HEK293 (cell line): ENCODE results near the gene WDPCP.

Source experiments
- HOXA7 ChIP-seq: sonication (generic); formaldehyde crosslinking; IDR thresholded peaks from 2 replicates; pipeline ENCODE4 v1.8.1; 2022; ENCODE audit warnings: missing genetic modification reagents, borderline replicate concordance
- PRDM1 ChIP-seq: fragments of 450-650 bp; formaldehyde crosslinking; IDR thresholded peaks from 2 replicates; pipeline ENCODE4; 2016; ENCODE audit warnings: missing biosample characterization, missing genetic modification characterization
- REST ChIP-seq: fragments of 450-650 bp; formaldehyde crosslinking; IDR thresholded peaks from 2 replicates; pipeline ENCODE4 v1.5.1; 2016; ENCODE audit warnings: missing biosample characterization, missing genetic modification characterization
- SALL2 ChIP-seq: fragments of 450-650 bp; formaldehyde crosslinking; IDR thresholded peaks from 2 replicates; pipeline ENCODE4 v1.5.0; 2017; ENCODE audit warnings: missing biosample characterization, mild to moderate bottlenecking, missing genetic modification characterization, borderline replicate concordance
- ZBTB1 ChIP-seq: fragments of 450-650 bp; formaldehyde crosslinking; IDR thresholded peaks from 2 replicates; pipeline ENCODE4 v1.5.1; 2016; ENCODE audit warnings: missing biosample characterization, missing genetic modification characterization
- ZBTB20 ChIP-seq: fragments of 450-650 bp; formaldehyde crosslinking; IDR thresholded peaks from 2 replicates; pipeline ENCODE4 v1.5.1; 2016; ENCODE audit warnings: missing biosample characterization, missing genetic modification characterization
- ZBTB21 ChIP-seq: fragments of 450-650 bp; formaldehyde crosslinking; IDR thresholded peaks from 2 replicates; pipeline ENCODE4 v1.5.1; 2017; ENCODE audit warnings: missing biosample characterization, missing genetic modification characterization
- ZBTB7A ChIP-seq: fragments of 450-650 bp; formaldehyde crosslinking; IDR thresholded peaks from 2 replicates; pipeline ENCODE4 v1.5.1; 2016; ENCODE audit warnings: low read depth, missing biosample characterization, missing genetic modification characterization
- ZNF155 ChIP-seq: fragments of 450-650 bp; formaldehyde crosslinking; IDR thresholded peaks from 2 replicates; pipeline ENCODE4 v1.5.1; 2016; ENCODE audit warnings: missing biosample characterization, missing genetic modification characterization
- ZNF350 ChIP-seq: fragments of 450-650 bp; formaldehyde crosslinking; IDR thresholded peaks from 2 replicates; pipeline ENCODE4 v1.5.0; 2017; ENCODE audit warnings: missing biosample characterization, mild to moderate bottlenecking, missing genetic modification characterization
- ZNF677 ChIP-seq: fragments of 450-650 bp; IDR thresholded peaks from 2 replicates; pipeline ENCODE4 v1.5.0; 2018; ENCODE audit warnings: missing biosample characterization, mild to moderate bottlenecking, missing genetic modification characterization, moderate library complexity
- ZSCAN18 ChIP-seq: fragments of 450-650 bp; formaldehyde crosslinking; IDR thresholded peaks from 2 replicates; pipeline ENCODE4 v1.5.1; 2016; ENCODE audit warnings: missing biosample characterization, missing genetic modification characterization
- TF ChIP-seq, protein P1 (sequence below): fragments of 450-650 bp; formaldehyde crosslinking; IDR thresholded peaks from 2 replicates; pipeline ENCODE4 v1.5.1; 2016; ENCODE audit warnings: missing biosample characterization, missing genetic modification characterization

- TF ChIP-seq ZNF155 (tag by site-specific recombination) (no peak), ZBTB20 (tag by site-specific recombination) (no peak), ZNF350 (no peak), ZSCAN18 (tag by site-specific recombination) (no peak), ZBTB1 (no peak), ZNF677 (tag by site-specific recombination) (no peak), PRDM1 (no peak), SALL2 (tag by site-specific recombination) (no peak), ZBTB7A (tag by site-specific recombination) (no peak), ZBTB21 (no peak), HOXA7 (no peak), REST (no peak)
- TF ChIP-seq, protein P1, sequence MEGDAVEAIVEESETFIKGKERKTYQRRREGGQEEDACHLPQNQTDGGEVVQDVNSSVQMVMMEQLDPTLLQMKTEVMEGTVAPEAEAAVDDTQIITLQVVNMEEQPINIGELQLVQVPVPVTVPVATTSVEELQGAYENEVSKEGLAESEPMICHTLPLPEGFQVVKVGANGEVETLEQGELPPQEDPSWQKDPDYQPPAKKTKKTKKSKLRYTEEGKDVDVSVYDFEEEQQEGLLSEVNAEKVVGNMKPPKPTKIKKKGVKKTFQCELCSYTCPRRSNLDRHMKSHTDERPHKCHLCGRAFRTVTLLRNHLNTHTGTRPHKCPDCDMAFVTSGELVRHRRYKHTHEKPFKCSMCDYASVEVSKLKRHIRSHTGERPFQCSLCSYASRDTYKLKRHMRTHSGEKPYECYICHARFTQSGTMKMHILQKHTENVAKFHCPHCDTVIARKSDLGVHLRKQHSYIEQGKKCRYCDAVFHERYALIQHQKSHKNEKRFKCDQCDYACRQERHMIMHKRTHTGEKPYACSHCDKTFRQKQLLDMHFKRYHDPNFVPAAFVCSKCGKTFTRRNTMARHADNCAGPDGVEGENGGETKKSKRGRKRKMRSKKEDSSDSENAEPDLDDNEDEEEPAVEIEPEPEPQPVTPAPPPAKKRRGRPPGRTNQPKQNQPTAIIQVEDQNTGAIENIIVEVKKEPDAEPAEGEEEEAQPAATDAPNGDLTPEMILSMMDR: no peak
Observed at GRCh38 chr2:63406641-63407040, 181.6 kb downstream of the WDPCP start.
